NCI-H524 (cell line): Measurements from ENCODE around the gene CRIP1.

Experiments used
- DNase-seq, 2 experiments: peaks; one replicate each; lab custom pipeline; 2025; lab: John Stamatoyannopoulos, UW

Gene CRIP1

GRCh38 chr14:105450864-105451720, 35.6 kb upstream of the CRIP1 start:
- no peak for DNase-seq

- DNase-seq = no peak
Measured at GRCh38 chr14:105452963-105453362, 33.7 kb upstream of the CRIP1 start.

- DNase-seq = no peak
Measured at GRCh38 chr14:105453847-105454246, 32.8 kb upstream of the CRIP1 start.

GRCh38 chr14:105455086-105455640, 31.5 kb upstream of the CRIP1 start:
- DNase-seq = no peak

- DNase-seq = no peak
Measured at GRCh38 chr14:105455766-105456660, 30.7 kb upstream of the CRIP1 start.

GRCh38 chr14:105456736-105457617, 29.7 kb upstream of the CRIP1 start:
- no peak for DNase-seq

- DNase-seq = no peak
Measured at GRCh38 chr14:105458010-105458409, 28.7 kb upstream of the CRIP1 start.

- no peak for DNase-seq
Measured at GRCh38 chr14:105458571-105458970, 28.1 kb upstream of the CRIP1 start.

GRCh38 chr14:105460116-105460515, 26.6 kb upstream of the CRIP1 start:
- DNase-seq = no peak

GRCh38 chr14:105460616-105461015, 26.1 kb upstream of the CRIP1 start:
- no peak for DNase-seq

GRCh38 chr14:105461903-105462302, 24.8 kb upstream of the CRIP1 start:
- no peak for DNase-seq

- no peak for DNase-seq
Measured at GRCh38 chr14:105464501-105464900, 22.2 kb upstream of the CRIP1 start.

GRCh38 chr14:105465209-105466031, 21.3 kb upstream of the CRIP1 start:
- DNase-seq = no peak

GRCh38 chr14:105466531-105467248, 20.0 kb upstream of the CRIP1 start:
- DNase-seq = no peak

- no peak for DNase-seq
Measured at GRCh38 chr14:105467249-105467941, 19.3 kb upstream of the CRIP1 start.

- no peak for DNase-seq
Measured at GRCh38 chr14:105467942-105468471, 18.7 kb upstream of the CRIP1 start.

GRCh38 chr14:105468621-105469241, 18.0 kb upstream of the CRIP1 start:
- DNase-seq = no peak

- DNase-seq = no peak
Measured at GRCh38 chr14:105469456-105470349, 17.0 kb upstream of the CRIP1 start.
